Colonic mucosa (tissue), 4 donors: ENCODE results near the gene SMG9. TPM values are rescaled to one million over a fixed set of nuclear protein-coding genes. Genes with fewer than 3 reads are reported as not detected.

Experiments used
- DNase-seq: peaks from one replicate; pipeline ENCODE4 v3.0.0-alpha.2; 2020
- H3K27ac ChIP-seq: fragments of 200-600 bp; one replicate; pipeline ENCODE4 v1.8.0; 2021
- H3K27me3 ChIP-seq: fragments of 200-600 bp; one replicate; pipeline ENCODE4 v1.8.0; 2021
- H3K36me3 ChIP-seq: fragments of 200-600 bp; one replicate; pipeline ENCODE4 v1.8.0; 2021
- H3K4me1 ChIP-seq: fragments of 200-600 bp; one replicate; pipeline ENCODE4 v1.8.0; 2021; ENCODE audit warnings: mild to moderate bottlenecking
- H3K4me3 ChIP-seq: fragments of 200-600 bp; one replicate; pipeline ENCODE4 v1.8.0; 2021
- H3K9ac ChIP-seq, 2 donors: one replicate each; pipeline ENCODE4 v1.7.0; 2013; ENCODE audit warnings: control low read depth in 2 of 2, low read depth in 2 of 2, low read length in 2 of 2
- H3K9me3 ChIP-seq: fragments of 200-600 bp; one replicate; pipeline ENCODE4 v1.8.0; 2021
- intact Hi-C: fragments of 100-400 bp; cut with DNase I; formaldehyde crosslinking; loops from one replicate; pipeline ENCODE4 v1.14.1; 2022
- total RNA-seq, 2 donors: library from RNA; stranded (reverse); fragmentation: NEBNext Ultra II Directional in 1 of 2; extraction: Animal tissue kit (Norgen Biotek cat#: 25700) in 1 of 2; gene quantifications; one replicate each; pipeline ENCODE4 v1.2.1, GENCODE V29; 2021
- TF ChIP-seq, protein P1 (sequence below): fragments of 200-600 bp; IDR thresholded peaks from one replicate; pipeline ENCODE4 v1.8.0; 2022; ENCODE audit warnings: antibody characterized with exemption, mild to moderate bottlenecking
- donor health status: healthy.
- donor health status: DM: no; HTN: no; CAD: no.
- donor health status: DM: no; HTN: no; CAD: no.

Gene SMG9
- total RNA-seq, 2 donors from 2014 or later: 30.1 to 66.6 TPM

DNA sequence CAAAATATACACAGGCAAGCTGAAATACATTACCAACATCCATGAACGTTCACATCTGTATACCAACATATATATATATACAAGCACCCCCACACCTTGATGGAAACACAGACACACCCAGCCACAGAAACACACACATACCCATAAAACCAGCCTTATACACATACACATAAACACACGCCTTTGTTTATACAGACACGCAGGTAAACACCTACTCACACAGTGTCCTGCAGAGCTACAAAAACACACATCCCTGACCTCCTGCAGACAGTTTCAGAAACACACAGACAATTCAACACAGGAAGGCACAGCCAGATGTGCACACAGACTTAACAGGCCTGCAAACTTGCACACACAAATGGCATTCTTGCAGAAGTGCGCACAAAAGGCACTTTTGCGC lies 60.2 kb downstream of the SMG9 start:
- Histone ChIP-seq H3K4me1 (no peaks in the 10 kb centered on the region), H3K36me3 (no peaks in the 10 kb centered on the region), H3K4me3 (no peak overlapping the region), H3K9ac (no peak overlapping the region), H3K27me3 (no peaks in the 10 kb centered on the region), H3K9me3 (no peaks in the 10 kb centered on the region), H3K27ac (no peak overlapping the region)
- TF ChIP-seq, protein P1, sequence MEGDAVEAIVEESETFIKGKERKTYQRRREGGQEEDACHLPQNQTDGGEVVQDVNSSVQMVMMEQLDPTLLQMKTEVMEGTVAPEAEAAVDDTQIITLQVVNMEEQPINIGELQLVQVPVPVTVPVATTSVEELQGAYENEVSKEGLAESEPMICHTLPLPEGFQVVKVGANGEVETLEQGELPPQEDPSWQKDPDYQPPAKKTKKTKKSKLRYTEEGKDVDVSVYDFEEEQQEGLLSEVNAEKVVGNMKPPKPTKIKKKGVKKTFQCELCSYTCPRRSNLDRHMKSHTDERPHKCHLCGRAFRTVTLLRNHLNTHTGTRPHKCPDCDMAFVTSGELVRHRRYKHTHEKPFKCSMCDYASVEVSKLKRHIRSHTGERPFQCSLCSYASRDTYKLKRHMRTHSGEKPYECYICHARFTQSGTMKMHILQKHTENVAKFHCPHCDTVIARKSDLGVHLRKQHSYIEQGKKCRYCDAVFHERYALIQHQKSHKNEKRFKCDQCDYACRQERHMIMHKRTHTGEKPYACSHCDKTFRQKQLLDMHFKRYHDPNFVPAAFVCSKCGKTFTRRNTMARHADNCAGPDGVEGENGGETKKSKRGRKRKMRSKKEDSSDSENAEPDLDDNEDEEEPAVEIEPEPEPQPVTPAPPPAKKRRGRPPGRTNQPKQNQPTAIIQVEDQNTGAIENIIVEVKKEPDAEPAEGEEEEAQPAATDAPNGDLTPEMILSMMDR: no peak
- no peak for DNase-seq
- intact Hi-C loops: no loop called here

DNA sequence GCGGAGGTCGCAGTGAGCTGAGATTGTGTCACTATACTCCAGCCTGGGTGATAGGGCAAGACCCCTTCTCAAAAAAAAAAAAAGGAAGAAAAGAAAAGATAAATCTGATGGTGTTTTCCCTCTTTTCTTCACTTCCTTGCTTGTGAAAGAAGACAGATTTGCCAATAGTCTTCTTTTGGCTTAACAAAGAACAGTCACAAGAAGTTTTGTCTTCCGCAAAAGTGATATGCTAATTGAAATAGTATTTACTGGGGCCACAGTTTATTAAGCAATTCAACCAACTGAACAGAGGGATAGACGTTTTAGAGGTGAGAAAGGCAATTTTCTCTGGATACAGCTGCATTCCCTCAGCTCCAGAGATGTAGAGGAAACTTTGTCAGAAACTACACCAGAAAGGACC lies 61.9 kb downstream of the SMG9 start:
- DNase-seq: no peak
- Histone ChIP-seq H3K36me3 (no peaks in the 10 kb centered on the region), H3K9me3 (no peaks in the 10 kb centered on the region), H3K27me3 (no peaks in the 10 kb centered on the region), H3K27ac (no peak overlapping the region), H3K4me3 (no peak overlapping the region), H3K9ac (no peak overlapping the region), H3K4me1 (no peaks in the 10 kb centered on the region)
- intact Hi-C loops: no loop called here
- TF ChIP-seq, protein P1: no peak

DNA sequence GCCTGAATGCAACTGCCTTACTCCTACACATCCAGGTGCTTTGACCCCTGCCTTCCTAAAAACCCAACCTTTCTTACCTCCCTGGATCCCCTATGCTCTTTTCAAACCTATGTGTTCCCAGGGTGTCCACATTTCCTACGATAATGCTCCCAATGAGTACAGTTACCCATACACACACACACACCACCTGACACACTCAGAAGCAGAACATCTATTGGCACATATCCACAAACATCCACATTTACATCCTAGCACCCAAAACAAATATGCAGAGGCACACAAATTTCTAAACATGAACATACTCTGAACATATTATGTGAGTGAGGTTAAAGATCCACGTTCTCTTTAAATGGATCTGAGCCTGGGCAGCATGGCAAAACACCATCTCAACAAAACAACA lies 62.4 kb downstream of the SMG9 start:
- H3K36me3 ChIP-seq: no peaks in the 10 kb centered on the region
- no peak for DNase-seq
- TF ChIP-seq, protein P1: no peak
- no peaks in the 10 kb centered on the region for H3K4me1 ChIP-seq
- H3K4me3 ChIP-seq: no peak overlapping the region
- no peaks in the 10 kb centered on the region for H3K27me3 ChIP-seq
- intact Hi-C loops: no loop called here
- H3K9ac ChIP-seq: no peak overlapping the region
- H3K9me3 ChIP-seq: no peaks in the 10 kb centered on the region
- H3K27ac ChIP-seq: no peak overlapping the region

DNA sequence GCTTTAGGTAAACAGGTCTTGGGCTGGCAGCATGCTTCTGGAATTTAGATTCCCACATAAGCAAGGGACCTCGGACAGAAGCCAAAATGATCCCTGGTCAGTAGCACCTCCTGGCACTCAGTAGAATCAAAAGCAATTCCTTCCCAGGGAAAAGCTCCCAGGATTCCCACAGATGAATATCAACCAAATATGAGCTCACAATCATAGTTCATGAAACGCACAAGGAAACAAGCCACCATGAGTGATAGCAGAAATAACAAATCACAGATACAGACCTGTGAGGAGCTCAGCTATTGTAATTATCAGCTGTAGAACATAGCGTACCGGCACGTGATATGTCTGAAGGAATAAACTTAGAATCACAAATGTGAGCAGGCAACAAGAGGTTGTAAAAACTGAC lies 63.0 kb downstream of the SMG9 start:
- Histone ChIP-seq H3K4me3 (no peak overlapping the region), H3K4me1 (no peaks in the 10 kb centered on the region), H3K27me3 (no peaks in the 10 kb centered on the region), H3K9me3 (no peaks in the 10 kb centered on the region), H3K27ac (no peak overlapping the region), H3K9ac (no peak overlapping the region), H3K36me3 (no peaks in the 10 kb centered on the region)
- intact Hi-C loops: no loop called here
- TF ChIP-seq, protein P1: no peak
- DNase-seq: no peak

DNA sequence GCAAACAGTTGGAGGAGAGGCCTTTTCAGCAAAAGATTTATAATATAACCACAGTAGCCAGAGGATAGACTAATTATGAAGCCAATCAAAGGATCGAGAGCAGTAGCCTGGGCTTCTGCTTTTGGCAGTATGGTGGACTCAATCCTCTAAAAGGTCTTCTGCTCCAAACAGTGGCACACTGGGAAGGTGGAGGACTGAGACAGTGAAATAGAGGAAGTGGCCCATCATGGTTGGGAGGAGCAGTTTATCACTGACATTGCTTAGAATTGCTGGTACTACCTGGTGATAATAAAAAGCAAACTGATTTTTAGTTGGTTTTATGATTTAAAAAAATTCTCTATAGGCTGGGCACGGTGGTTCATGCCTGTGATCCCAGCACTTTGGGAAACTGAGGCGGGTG lies 63.9 kb downstream of the SMG9 start:
- Histone ChIP-seq H3K27ac (no peak overlapping the region), H3K4me3 (no peak overlapping the region), H3K27me3 (no peaks in the 10 kb centered on the region), H3K36me3 (no peaks in the 10 kb centered on the region), H3K9ac (no peak overlapping the region), H3K4me1 (no peaks in the 10 kb centered on the region), H3K9me3 (no peaks in the 10 kb centered on the region)
- intact Hi-C loops: no loop called here
- TF ChIP-seq, protein P1: no peak
- DNase-seq: no peak

DNA sequence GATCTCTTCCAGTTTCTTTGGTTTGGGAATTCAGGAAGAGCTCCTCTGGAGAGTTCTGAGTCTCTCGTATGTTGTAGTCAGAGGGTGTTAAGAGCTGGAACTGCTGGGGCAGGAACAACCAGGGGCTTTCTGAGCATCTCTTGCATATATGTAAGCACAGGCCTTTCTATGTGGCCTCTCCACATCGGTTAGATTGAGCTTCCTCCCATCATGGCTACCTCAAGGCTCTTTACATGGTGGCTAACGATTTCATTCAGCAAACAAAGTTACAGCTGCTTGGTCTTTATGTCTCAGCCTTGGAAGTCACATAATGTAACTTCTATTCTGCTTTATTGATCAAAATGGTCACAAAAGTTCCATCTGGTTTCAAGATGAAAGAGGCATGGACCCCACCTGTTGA lies 64.3 kb downstream of the SMG9 start:
- no peak for DNase-seq
- no peaks in the 10 kb centered on the region for H3K36me3 ChIP-seq
- no peak overlapping the region for H3K9ac ChIP-seq
- H3K4me3 ChIP-seq: no peak overlapping the region
- no peaks in the 10 kb centered on the region for H3K9me3 ChIP-seq
- intact Hi-C loops: no loop called here
- H3K27me3 ChIP-seq: no peaks in the 10 kb centered on the region
- no peaks in the 10 kb centered on the region for H3K4me1 ChIP-seq
- TF ChIP-seq, protein P1: no peak
- H3K27ac ChIP-seq: no peak overlapping the region
